HepG2 (cell line): ENCODE data around the gene C20orf96. TPM values are rescaled to one million over a fixed set of nuclear protein-coding genes. Genes with fewer than 3 reads are reported as not detected.

ENCODE experiments used
- FOXP4 ChIP-seq: sonication (generic); formaldehyde crosslinking; IDR thresholded peaks from 2 replicates; pipeline ENCODE4 v1.4.0; 2020; ENCODE audit warnings: missing genetic modification reagents
- GPBP1L1 ChIP-seq: sonication (generic); formaldehyde crosslinking; IDR thresholded peaks from 2 replicates; pipeline ENCODE4 v1.5.0; 2020; ENCODE audit warnings: mild to moderate bottlenecking, missing genetic modification reagents
- HMGA1 ChIP-seq: sonication (generic); formaldehyde crosslinking; conservative IDR thresholded peaks from 2 replicates; pipeline ENCODE4 v1.4.0; 2020; ENCODE audit warnings: missing genetic modification reagents
- KDM6A ChIP-seq: IDR thresholded peaks from 2 replicates; pipeline ENCODE4 v1.6.1; 2016; ENCODE audit warnings: low read depth
- KLF15 ChIP-seq: sonication (generic); formaldehyde crosslinking; IDR thresholded peaks from 2 replicates; pipeline ENCODE4 v1.8.1; 2023; ENCODE audit warnings: borderline replicate concordance, mild to moderate bottlenecking, inconsistent platforms, missing genetic modification reagents, mixed read lengths
- MAX ChIP-seq: IDR thresholded peaks from 2 replicates; pipeline ENCODE4 v1.6.1; 2012; ENCODE audit warnings: inconsistent platforms
- TEF ChIP-seq: sonication (generic); formaldehyde crosslinking; IDR thresholded peaks from 2 replicates; pipeline ENCODE4 v1.5.0; 2020; ENCODE audit warnings: missing genetic modification reagents
- ZBTB43 ChIP-seq: sonication (generic); formaldehyde crosslinking; conservative IDR thresholded peaks from 2 replicates; pipeline ENCODE4 v1.4.0; 2020; ENCODE audit warnings: missing genetic modification reagents
- ZNF180 ChIP-seq: sonication (generic); formaldehyde crosslinking; IDR thresholded peaks from 2 replicates; pipeline ENCODE4 v1.4.0; 2020; ENCODE audit warnings: low read depth, missing genetic modification reagents, borderline replicate concordance
- ZNF282 ChIP-seq: fragments of 450-650 bp; IDR thresholded peaks from 2 replicates; pipeline ENCODE4 v1.6.1; 2018; ENCODE audit not compliant: partially characterized antibody
- ZNF296 ChIP-seq: sonication (generic); formaldehyde crosslinking; conservative IDR thresholded peaks from 2 replicates; pipeline ENCODE4 v1.5.0; 2020; ENCODE audit warnings: mild to moderate bottlenecking, missing genetic modification reagents
- ZNF430 ChIP-seq: sonication (generic); formaldehyde crosslinking; IDR thresholded peaks from 2 replicates; pipeline ENCODE4 v1.9.0; 2021; ENCODE audit warnings: mild to moderate bottlenecking, missing genetic modification reagents
- ZNF468 ChIP-seq: sonication (generic); formaldehyde crosslinking; IDR thresholded peaks from 2 replicates; pipeline ENCODE4 v1.8.0; 2022; ENCODE audit warnings: mild to moderate bottlenecking, moderate library complexity, missing genetic modification reagents
- ZNF484 ChIP-seq: sonication (generic); formaldehyde crosslinking; IDR thresholded peaks from 2 replicates; pipeline ENCODE4 v1.5.1; 2020; ENCODE audit warnings: mild to moderate bottlenecking, low read depth, missing genetic modification reagents, borderline replicate concordance
- ZNF556 ChIP-seq: sonication (generic); formaldehyde crosslinking; IDR thresholded peaks from 2 replicates; pipeline ENCODE4 v1.4.0; 2020; ENCODE audit warnings: mild to moderate bottlenecking, missing genetic modification reagents, borderline replicate concordance
- ZNF567 ChIP-seq: sonication (generic); formaldehyde crosslinking; IDR thresholded peaks from 2 replicates; pipeline ENCODE4 v1.8.1; 2023; ENCODE audit warnings: mild to moderate bottlenecking, missing genetic modification reagents, borderline replicate concordance
- ZNF605 ChIP-seq: sonication (generic); formaldehyde crosslinking; IDR thresholded peaks from 2 replicates; pipeline ENCODE4 v1.8.0; 2022; ENCODE audit warnings: mild to moderate bottlenecking, missing genetic modification reagents
- ZNF639 ChIP-seq: conservative IDR thresholded peaks from 2 replicates; pipeline ENCODE4 v1.6.1; 2018; ENCODE audit warnings: missing genetic modification reagents
- ZNF7 ChIP-seq: IDR thresholded peaks from 2 replicates; pipeline ENCODE4 v1.6.1; 2016; ENCODE audit warnings: missing biosample characterization, missing genetic modification reagents
- ZNF841 ChIP-seq: sonication (generic); formaldehyde crosslinking; IDR thresholded peaks from 2 replicates; pipeline ENCODE4 v1.8.1; 2023; ENCODE audit warnings: missing genetic modification reagents, borderline replicate concordance
- polyA plus RNA-seq, 8 experiments: library from polyadenylated mRNA; depleted of rRNA in 3 of 8; stranded (reverse) in 7 of 8; unstranded in 1 of 8; fragments of >200 nt; fragmentation: Illumina TruSeq in 4 of 8; extraction: Trizol in 4 of 8; gene quantifications; 2 replicates each; pipeline versions ENCODE4 v1.2.1 to v1.2.3, GENCODE V29; 2011 to 2016; ENCODE audit warnings: low read depth in 4 of 8, missing spikeins in 1 of 8, mixed read lengths in 1 of 8; ENCODE audit not compliant: insufficient read depth in 1 of 8
- total RNA-seq, 5 experiments: library from RNA; depleted of rRNA; stranded (reverse); fragments of >200 nt; fragmentation: Illumina TruSeq; extraction: Trizol; gene quantifications; 2 replicates each; pipeline ENCODE4 v1.2.3, GENCODE V29; 2016; ENCODE audit warnings: low read depth in 1 of 5

C20orf96 gene
- total and polyA plus RNA-seq, 2 of the 13 experiments (the other 11 are each of a cell fraction or from before 2014, with no cell fraction given) = 3.8 to 20.6 TPM

GRCh38 chr20:324177-325044, 33.9 kb upstream of the C20orf96 start (continued):
- TF ChIP-seq ZNF484 (CRISPR knock-in tag) = no peak; the same call in 1 of the 2 replicates
- TF ChIP-seq ZNF639 (CRISPR knock-in tag) = peak; percentile 90
- no peak for TF ChIP-seq HMGA1 (CRISPR knock-in tag)
- no peak for TF ChIP-seq GPBP1L1 (CRISPR knock-in tag)
- TF ChIP-seq ZNF296 (CRISPR knock-in tag) = peak; percentile 73; the same call in 1 of the 2 replicates
- peak; percentile 93; the same call in 1 of the 2 replicates for TF ChIP-seq ZNF841
- peak; percentile 73 for TF ChIP-seq KDM6A (CRISPR knock-in tag)
- TF ChIP-seq ZNF430 = peak; percentile 98
- peak; percentile 91 for TF ChIP-seq FOXP4 (CRISPR knock-in tag)
- peak; percentile 100 for TF ChIP-seq MAX
- peak; percentile 93 for TF ChIP-seq ZNF556 (CRISPR knock-in tag)
- peak; percentile 81 for TF ChIP-seq TEF
- peak; percentile 94 for TF ChIP-seq ZNF468
- TF ChIP-seq ZNF282 = no peak
- TF ChIP-seq ZNF180 (CRISPR knock-in tag) = peak; percentile 88; the same call in 1 of the 2 replicates
- peak; percentile 96; the same call in 1 of the 2 replicates for TF ChIP-seq KLF15
- TF ChIP-seq ZBTB43 (CRISPR knock-in tag) = peak; percentile 98
- no peak; the same call in 1 of the 2 replicates for TF ChIP-seq ZNF7
- peak; percentile 98 for TF ChIP-seq ZNF605 (CRISPR knock-in tag)
- TF ChIP-seq ZNF567 = peak; percentile 94; the same call in 1 of the 2 replicates
